HG03460 (cell line): ENCODE measurements around the gene ARHGAP35.

Source experiments
- ATAC-seq: cut with Tn5 transposase; IDR thresholded peaks from one replicate; pipeline ENCODE4 v1.9.1; 2021; ENCODE audit not compliant: unreplicated experiment

Gene ARHGAP35

DNA sequence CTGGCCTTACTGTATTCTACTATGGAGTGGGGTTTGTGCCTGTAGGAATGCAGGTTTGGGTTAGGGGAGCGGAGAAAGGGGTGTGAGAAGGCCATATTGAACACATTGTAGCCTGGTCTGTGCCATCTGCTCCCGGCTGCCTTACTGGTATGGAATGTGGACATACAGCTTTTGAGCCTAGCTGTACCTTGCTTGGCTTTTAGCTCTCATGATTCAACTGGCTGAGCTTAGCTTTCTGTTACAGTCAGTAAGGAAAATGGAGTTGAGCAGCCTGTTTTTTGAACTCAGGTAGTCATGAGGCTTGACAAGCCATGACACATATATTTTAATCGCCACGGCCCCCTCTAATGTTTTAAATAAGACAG is 41.6 kb downstream of the ARHGAP35 start:
- ATAC-seq: no peak

- ATAC-seq: no peak
Observed at GRCh38 chr19:46903458-46903857, 42.7 kb downstream of the ARHGAP35 start.

DNA sequence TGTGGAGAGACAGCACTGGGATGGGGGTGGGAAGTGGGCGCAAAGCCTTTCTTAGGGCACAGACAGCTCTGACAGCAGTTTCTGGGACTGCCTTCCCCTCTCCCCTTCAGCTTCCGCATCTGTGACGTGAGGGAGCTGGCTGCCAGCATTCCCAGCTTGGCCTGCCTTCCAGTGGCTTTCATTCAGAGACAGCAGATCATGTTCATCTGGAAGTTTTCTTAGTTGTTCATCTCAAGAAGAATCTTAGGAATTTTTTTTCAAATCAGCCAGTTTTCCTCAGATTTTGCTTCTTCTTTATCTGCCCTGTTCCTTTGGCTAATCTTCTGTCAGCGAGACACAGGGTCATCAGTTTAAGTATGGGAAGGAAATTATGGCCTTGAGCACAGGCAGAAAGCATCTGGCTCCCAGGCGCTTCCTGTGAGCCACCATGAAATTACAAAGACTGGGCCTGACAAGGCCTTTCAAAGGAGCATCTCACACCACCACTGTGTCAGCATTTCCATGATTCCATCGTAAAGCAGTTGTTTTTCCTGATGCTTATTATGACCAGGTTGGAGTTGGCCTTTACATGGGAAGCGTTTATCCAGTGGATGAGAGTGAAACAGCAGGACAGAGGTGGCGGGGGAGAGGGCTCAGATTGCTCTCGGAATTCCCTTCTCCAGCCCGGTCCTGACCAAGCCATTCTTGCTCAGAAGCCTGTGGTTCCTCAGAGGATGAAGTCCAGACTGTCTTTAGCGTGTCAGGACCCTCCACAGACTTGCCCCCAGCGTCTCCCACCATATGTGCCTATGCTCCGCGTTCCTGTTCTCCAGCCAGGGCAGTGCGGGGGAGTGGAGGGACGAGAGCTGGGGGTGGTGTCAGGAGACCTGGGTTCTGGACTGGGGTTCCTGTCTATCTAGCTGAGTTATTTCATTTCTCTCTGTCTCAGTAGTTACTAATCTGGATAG is 43.6 kb downstream of the ARHGAP35 start:
- no peak for ATAC-seq

DNA sequence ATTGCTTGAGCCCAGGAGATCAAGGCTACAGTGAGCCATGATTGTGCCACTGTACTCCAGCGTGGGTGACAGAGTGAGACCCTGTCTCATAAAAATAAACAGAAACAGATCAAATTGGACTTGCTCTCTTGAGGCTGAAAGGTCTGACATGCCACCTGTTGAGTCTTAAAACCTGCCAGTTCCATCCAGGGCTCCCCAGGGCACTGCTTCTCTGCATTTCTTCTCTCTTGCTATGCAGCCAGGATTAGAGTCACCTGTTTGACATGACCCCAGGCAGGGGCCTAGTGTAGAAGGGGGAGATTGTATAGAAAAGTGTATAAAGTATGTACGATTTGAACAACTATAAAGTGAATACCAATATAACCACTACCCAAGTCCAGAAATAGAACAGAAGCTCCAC is 45.4 kb downstream of the ARHGAP35 start:
- no peak for ATAC-seq

DNA sequence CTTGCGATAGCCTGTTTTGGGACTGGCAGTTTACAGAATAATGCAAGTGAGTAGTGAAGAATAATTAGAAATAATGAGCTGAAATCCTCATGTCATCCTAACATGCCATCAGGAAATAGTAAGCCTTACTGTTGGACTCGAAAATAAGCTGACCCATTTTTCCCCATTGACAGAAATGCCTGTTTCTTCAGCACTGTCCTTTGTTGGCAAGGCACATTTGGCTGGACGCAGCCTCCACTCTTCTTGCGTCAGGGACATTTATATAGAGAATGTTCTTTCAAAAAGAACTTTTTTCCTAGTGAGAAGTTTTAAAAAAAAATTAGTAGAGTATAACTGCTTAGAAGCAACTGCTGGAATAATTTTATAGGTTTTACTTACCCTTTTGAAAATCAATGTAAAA is 47.1 kb downstream of the ARHGAP35 start:
- ATAC-seq: no peak

- ATAC-seq: no peak
Observed at GRCh38 chr19:46909356-46909755, 48.6 kb downstream of the ARHGAP35 start.
